ENCODE measurements around the gene DDRGK1.

GRCh38 chr20:3199206-3199605 is 5.3 kb downstream of the DDRGK1 start:
- no peak for TF ChIP-seq GATA2 (IDR thresholded peaks at IDR 0.05; ENCODE audit: low read depth, low read length)
- TF ChIP-seq GATA3 (IDR thresholded peaks at IDR 0.05; ENCODE audit: low read depth, low read length) = no peak
